Measurements from ENCODE around the gene COL11A2.

Gene COL11A2

GRCh38 chr6:33192105-33192646, at the start of gene COL11A2:
COL11A2 (minus strand) TSS chr6:33192467; CDS start chr6:33192240, 227 bp downstream.
- H3K79me2 ChIP-seq (ENCODE audit: insufficient read depth, low read length) = no peaks in the 10 kb centered on the region; the same call in 1 of the 2 replicates
- H3K27me3 ChIP-seq (ENCODE audit: low read length) = no peaks in the 10 kb centered on the region
- peaks cover 8% of the 10 kb centered on the region for H3K36me3 ChIP-seq (ENCODE audit: low read length)
- H3K27ac ChIP-seq (ENCODE audit: low read depth, low read length) = no peak within 1 kb of the TSS
- no peaks in the 10 kb centered on the region for H3K9me2 ChIP-seq (replicated peaks; ENCODE audit: insufficient read depth, low read length)
- no peaks in the 10 kb centered on the region for H3K9me3 ChIP-seq (ENCODE audit: insufficient read depth, low read length)
- H2AFZ ChIP-seq (ENCODE audit: low read depth, low read length, severe bottlenecking) = no peak within 1 kb of the TSS
- TF ChIP-seq EZH2phosphoT487 (conservative IDR thresholded peaks at IDR 0.05; ENCODE audit: low read length) = no peak
- TF ChIP-seq, protein P1, sequence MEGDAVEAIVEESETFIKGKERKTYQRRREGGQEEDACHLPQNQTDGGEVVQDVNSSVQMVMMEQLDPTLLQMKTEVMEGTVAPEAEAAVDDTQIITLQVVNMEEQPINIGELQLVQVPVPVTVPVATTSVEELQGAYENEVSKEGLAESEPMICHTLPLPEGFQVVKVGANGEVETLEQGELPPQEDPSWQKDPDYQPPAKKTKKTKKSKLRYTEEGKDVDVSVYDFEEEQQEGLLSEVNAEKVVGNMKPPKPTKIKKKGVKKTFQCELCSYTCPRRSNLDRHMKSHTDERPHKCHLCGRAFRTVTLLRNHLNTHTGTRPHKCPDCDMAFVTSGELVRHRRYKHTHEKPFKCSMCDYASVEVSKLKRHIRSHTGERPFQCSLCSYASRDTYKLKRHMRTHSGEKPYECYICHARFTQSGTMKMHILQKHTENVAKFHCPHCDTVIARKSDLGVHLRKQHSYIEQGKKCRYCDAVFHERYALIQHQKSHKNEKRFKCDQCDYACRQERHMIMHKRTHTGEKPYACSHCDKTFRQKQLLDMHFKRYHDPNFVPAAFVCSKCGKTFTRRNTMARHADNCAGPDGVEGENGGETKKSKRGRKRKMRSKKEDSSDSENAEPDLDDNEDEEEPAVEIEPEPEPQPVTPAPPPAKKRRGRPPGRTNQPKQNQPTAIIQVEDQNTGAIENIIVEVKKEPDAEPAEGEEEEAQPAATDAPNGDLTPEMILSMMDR (IDR thresholded peaks at IDR 0.05; ENCODE audit: insufficient read depth, low read length, poor library complexity, severe bottlenecking) = no peak
- no peaks in the 10 kb centered on the region for H4K20me1 ChIP-seq (ENCODE audit: low read depth, low read length)
- no peak within 1 kb of the TSS for H3K4me3 ChIP-seq (ENCODE audit: insufficient read depth, low read length, poor library complexity, severe bottlenecking)
- H3F3A ChIP-seq (ENCODE audit: insufficient read depth) = peaks cover 5% of the 10 kb centered on the region; the same call in 1 of the 2 replicates
- H3K4me2 ChIP-seq (ENCODE audit: low read depth, low read length, poor library complexity, severe bottlenecking) = no peak within 1 kb of the TSS
- H3K9ac ChIP-seq (ENCODE audit: low read length) = no peak within 1 kb of the TSS

DNA sequence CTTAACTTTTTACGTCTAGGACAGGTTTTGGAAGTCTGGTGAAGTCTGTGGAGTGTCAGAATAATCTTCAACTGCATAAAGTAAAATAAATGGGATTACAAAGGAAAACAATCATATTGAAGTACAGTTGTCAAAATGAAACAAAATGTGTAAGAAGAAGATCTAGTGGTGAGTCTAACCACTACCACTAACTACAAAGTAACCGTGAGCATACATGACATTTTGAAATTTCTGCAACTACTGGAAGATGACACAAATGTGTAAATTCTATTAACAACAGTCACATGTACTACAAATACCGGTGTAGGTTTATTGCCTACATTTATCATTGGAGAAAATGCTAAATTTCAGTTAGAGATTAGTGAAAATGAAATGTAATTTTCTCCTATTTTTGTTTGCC, 49.7 kb upstream of the COL11A2 start:
- Histone ChIP-seq H3K79me2 (ENCODE audit: insufficient read depth, low read length) (no peaks in the 10 kb centered on the region), H3K36me3 (ENCODE audit: low read length) (no peaks in the 10 kb centered on the region), H3K9me3 (ENCODE audit: insufficient read depth, low read length) (no peaks in the 10 kb centered on the region), H3K27ac (ENCODE audit: low read depth, low read length) (no peak overlapping the region), H3F3A (ENCODE audit: insufficient read depth) (no peaks in the 10 kb centered on the region), H3K4me3 (ENCODE audit: insufficient read depth, low read length, poor library complexity, severe bottlenecking) (no peak overlapping the region), H3K27me3 (ENCODE audit: low read length) (no peaks in the 10 kb centered on the region), H4K20me1 (ENCODE audit: low read depth, low read length) (no peaks in the 10 kb centered on the region), H3K4me2 (ENCODE audit: low read depth, low read length, poor library complexity, severe bottlenecking) (no peak overlapping the region), H2AFZ (ENCODE audit: low read depth, low read length, severe bottlenecking) (no peak overlapping the region), H3K9ac (ENCODE audit: low read length) (no peak overlapping the region), H3K9me2 (replicated peaks; ENCODE audit: insufficient read depth, low read length) (no peaks in the 10 kb centered on the region)
- no peak for TF ChIP-seq EZH2phosphoT487 (conservative IDR thresholded peaks at IDR 0.05; ENCODE audit: low read length)
- TF ChIP-seq, protein P1 (IDR thresholded peaks at IDR 0.05; ENCODE audit: insufficient read depth, low read length, poor library complexity, severe bottlenecking) = no peak

GRCh38 chr6:33237741-33238140, 45.5 kb upstream of the COL11A2 start:
- no peaks in the 10 kb centered on the region for H3K27me3 ChIP-seq (ENCODE audit: low read length)
- H3K79me2 ChIP-seq (ENCODE audit: insufficient read depth, low read length) = no peaks in the 10 kb centered on the region
- H3K9me3 ChIP-seq (ENCODE audit: insufficient read depth, low read length) = no peaks in the 10 kb centered on the region
- H2AFZ ChIP-seq (ENCODE audit: low read depth, low read length, severe bottlenecking) = no peak overlapping the region
- no peaks in the 10 kb centered on the region for H3F3A ChIP-seq (ENCODE audit: insufficient read depth)
- H3K36me3 ChIP-seq (ENCODE audit: low read length) = no peaks in the 10 kb centered on the region
- H3K27ac ChIP-seq (ENCODE audit: low read depth, low read length) = no peak overlapping the region
- no peaks in the 10 kb centered on the region for H4K20me1 ChIP-seq (ENCODE audit: low read depth, low read length)
- H3K4me3 ChIP-seq (ENCODE audit: insufficient read depth, low read length, poor library complexity, severe bottlenecking) = no peak overlapping the region
- no peak overlapping the region for H3K9ac ChIP-seq (ENCODE audit: low read length)
- H3K4me2 ChIP-seq (ENCODE audit: low read depth, low read length, poor library complexity, severe bottlenecking) = no peak overlapping the region
- H3K9me2 ChIP-seq (replicated peaks; ENCODE audit: insufficient read depth, low read length) = no peaks in the 10 kb centered on the region
- TF ChIP-seq, protein P1 (IDR thresholded peaks at IDR 0.05; ENCODE audit: insufficient read depth, low read length, poor library complexity, severe bottlenecking) = no peak
- no peak for TF ChIP-seq EZH2phosphoT487 (conservative IDR thresholded peaks at IDR 0.05; ENCODE audit: low read length)

All from SU-DHL-6 (cell line).